GM18870 (cell line): ENCODE results near the gene RPRML.

Experiments
- ATAC-seq: cut with Tn5 transposase; IDR thresholded peaks from one replicate; pipeline ENCODE4 v1.9.1; 2021; ENCODE audit warnings: moderate library complexity; ENCODE audit not compliant: unreplicated experiment

RPRML gene

DNA sequence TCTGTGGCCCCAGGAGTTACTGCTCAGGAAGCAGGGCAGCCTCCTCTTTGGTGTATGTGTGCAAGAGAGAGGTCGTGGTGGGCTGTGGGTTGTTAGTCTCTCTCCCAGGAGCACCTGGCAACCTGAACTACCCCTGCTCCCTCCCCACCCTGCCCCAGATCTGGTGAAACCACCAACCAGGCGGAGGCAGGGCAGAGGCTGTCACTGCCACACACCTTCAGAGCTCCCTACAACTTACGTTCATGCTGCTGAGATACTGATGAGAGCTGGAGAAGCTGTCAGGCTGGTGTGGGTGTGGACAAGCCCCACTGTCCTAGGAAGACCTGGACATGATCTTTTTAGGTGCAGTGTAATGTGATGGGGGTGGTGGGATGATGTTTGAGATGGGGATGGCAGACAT is 31.8 kb downstream of the RPRML start:
- ATAC-seq: no peak

DNA sequence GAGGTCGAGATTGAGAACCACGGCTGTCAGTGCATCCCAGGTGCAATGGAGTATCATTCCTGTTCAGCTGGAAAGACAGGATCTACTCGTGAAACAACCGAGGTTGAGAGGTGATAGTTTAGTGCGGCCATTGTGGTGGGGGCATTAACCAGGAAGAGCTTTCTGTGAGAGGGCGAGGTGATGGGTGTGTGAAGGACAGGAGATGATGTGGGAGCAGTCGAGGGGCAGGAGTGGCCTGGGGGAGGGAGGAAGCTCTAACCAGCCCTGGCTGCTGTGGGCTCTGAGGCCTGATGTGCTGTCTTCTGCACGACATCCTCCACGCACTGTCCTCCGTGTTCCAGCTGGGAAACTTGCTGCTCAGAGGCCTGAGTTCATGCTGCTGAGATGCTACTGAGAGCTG is 34.1 kb downstream of the RPRML start:
- ATAC-seq: no peak

DNA sequence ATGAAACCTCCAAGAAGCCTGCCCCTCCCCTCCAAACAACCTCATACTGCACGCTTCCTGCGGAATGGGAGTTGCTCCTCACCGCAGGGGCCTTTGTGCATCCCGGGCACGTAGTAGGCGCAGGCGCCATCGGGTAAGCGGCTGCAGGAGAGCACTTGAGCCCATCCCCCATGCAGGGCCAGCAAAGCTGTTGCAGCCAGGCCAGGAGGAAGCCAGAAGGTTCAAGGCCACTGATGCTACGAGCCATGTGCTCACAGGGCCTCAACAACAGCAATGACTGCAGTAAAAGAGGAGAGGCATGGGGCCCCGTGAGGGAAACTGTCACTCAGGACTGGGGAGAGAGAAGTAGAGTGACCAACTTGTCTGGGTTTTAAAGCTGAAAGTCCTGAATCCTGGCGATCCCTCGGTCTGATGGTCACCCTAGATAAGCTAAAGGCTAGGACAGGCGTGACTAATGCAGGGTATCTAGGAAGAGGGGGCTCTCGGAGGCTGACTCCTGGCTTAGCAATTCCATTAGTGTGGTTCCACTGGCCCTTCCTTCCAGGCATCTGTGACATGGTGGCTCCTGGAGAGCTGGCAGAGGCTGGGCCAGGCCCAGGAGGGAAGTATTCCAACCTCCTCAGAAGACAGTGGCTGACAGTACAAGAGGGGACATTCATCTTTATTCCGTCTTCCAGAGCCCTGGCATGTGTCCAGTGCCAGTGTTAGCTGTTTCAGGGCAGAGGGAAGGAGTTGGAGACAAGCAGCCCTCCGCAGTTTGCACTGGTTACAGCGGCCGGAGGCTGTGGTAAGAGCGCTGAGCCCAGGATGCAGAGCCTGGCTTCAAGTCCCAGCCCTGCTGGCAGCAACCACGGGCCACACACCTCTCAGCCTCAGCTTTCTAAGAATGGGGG is 35.3 kb downstream of the RPRML start:
- no peak for ATAC-seq

- no peak for ATAC-seq
These were observed 35.9 kb downstream of the RPRML start for GRCh38 chr17:46943218-46943500.

DNA sequence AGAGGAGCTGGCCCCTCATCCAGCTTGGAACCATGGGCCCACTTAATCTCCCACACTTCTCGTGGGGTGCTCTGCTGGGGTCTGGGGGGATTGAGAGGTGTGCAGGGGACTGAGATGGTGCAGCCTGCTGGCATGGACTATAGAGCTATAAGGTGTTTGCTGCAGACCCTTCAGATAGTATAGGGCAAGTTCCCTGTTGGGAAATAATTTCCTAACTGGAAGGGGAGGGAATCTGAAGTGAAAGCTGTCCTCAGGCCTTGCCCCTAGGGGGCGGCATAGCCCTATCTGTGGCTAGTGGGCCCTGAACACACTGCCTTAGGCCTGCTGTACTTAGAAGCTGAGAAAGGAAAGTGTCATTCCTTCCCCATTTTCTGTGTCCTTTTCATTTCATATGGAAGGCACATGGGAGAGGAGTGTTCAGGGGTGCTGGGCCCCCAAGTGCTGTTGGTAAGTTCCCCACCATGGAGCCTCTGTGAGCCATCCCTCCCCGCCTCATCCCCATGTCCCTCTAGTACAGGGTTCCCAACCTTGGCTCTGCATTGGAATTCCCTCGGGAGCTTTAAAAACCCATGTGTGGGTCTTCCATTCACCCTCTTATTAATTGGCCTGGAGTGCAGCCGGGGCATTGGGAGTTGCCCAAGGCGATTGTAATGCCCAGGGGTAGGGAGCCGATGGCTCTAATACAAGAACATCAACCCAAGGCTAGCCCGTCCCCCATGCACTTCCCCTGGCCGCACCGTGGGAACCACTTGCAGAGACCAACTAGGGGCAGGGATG is 36.4 kb downstream of the RPRML start:
- no peak for ATAC-seq

DNA sequence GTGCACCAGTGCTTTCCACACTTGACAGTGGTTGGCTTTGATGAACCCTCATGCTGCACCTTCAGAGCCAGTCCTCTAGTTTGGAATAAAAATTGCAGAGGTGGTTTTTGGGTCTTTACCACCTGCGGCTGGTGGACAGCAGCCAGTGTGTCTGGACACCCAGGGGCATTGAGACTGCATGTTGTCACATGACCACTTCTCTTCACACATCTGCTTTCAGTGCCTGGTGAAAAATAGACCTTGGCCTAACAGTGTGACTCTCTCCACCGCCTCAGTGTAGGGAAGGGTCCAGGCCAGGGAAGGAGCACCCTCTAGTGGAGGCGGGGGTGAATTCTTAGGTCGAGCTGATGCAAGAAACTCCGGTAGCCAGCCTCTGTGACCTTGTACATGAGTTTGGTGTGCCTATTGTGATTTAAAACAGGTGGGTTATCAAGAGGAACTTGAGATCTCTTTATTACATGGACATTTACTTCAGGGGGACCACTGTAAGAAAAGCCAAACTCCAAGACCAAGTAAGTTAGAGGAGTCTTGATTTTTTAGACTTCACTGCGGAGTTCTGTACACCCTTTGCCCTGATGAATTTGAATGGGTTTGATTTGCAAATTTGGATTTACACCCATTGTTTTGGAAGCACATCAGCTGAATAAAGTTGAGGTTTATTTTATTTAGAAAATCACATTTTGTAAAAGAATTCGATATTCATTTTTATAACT is 38.2 kb downstream of the RPRML start:
- ATAC-seq: no peak

DNA sequence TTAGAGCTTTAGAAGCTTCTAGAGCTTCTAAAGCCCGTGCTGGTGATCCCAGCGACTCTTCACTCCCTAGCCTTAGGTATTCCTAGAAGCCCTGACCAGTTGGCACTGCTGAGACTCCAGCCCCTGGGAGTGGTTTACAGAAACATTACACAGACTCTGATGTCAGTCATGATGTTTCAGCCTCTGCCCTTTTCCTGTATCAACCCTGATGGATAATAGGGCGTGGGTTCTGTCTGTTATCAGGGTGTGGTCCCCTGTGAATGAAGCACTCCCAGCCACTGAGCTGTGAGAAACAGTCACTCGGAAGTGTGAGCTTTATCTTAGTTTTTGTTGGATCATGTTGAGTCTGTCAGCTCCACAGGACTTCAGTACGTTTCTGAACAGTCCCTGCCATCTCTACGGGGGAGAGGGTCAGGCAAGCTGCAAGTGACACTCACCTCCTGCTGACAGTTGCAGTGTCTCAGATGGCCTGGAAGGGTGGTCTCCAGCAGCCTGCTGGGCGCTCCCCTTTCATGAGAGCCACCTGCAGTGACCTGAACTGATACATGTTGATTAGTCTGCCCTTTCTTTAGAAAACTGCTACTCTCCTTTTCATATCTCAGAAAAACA is 43.3 kb downstream of the RPRML start:
- no peak for ATAC-seq

GRCh38 chr17:46931596-46931995 is 47.5 kb downstream of the RPRML start:
- ATAC-seq: no peak

- no peak for ATAC-seq
These were observed 49.0 kb downstream of the RPRML start for GRCh38 chr17:46930051-46930450.

DNA sequence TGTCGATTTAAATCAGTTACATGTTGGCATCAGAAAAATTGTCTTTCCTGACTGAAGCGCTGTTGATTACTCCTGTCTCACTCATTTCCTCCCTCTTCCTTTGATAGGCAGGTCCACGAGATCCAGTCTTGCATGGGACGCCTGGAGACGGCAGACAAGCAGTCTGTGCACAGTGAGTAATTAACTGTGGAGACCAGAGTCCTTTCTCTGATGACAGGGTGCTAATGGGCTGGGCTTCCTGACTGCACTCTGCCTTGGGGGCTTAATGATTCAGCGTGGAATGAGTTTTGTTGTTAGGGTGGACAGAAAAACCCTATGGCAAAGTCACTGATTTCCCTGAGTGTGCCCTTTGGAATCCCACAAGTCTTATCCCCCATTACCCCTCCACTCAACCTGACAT is 49.6 kb downstream of the RPRML start:
- no peak for ATAC-seq

GRCh38 chr17:46928467-46929261 is 50.4 kb downstream of the RPRML start:
- ATAC-seq: no peak
